Stimulated activated naive CD8-positive, alpha-beta T cell treated with anti-CD3 and anti-CD28 coated beads, Interleukin-15, Interleukin-2, amounts not matched to agents 100 ng/mL and 50 ng/mL, for 24 hours (primary cell): ENCODE results near the gene GH1.
"Not testable (repeated sequence)": the region's sequence is repeated elsewhere in the genome, so short reads cannot be mapped to it uniquely, and the experiment has no call there.

Source experiments
- H3K27ac Mint-ChIP-seq: one replicate; pipeline ENCODE4 v1.8.0; 2021; ENCODE audit warnings: mild to moderate bottlenecking, mixed read lengths
- H3K27me3 Mint-ChIP-seq: one replicate; pipeline ENCODE4 v1.8.0; 2021; ENCODE audit warnings: mixed read lengths
- H3K36me3 Mint-ChIP-seq: one replicate; pipeline ENCODE4 v1.8.0; 2021; ENCODE audit warnings: low read depth, mixed read lengths
- H3K4me1 Mint-ChIP-seq: one replicate; pipeline ENCODE4 v1.8.0; 2021; ENCODE audit warnings: low read depth, mixed read lengths
- H3K4me3 Mint-ChIP-seq: one replicate; pipeline ENCODE4 v1.8.0; 2021; ENCODE audit warnings: mild to moderate bottlenecking, mixed read lengths
- H3K9me3 Mint-ChIP-seq: one replicate; pipeline ENCODE4 v1.8.0; 2021; ENCODE audit warnings: mixed read lengths

GH1 gene

GRCh38 chr17:63901971-63902370, 16.7 kb downstream of the GH1 start:
- H3K4me3 Mint-ChIP-seq, H3K36me3 Mint-ChIP-seq, H3K27ac Mint-ChIP-seq, H3K27me3 Mint-ChIP-seq, H3K9me3 Mint-ChIP-seq: not testable (repeated sequence)
- peaks cover 15% of the 10 kb centered on the region for H3K4me1 Mint-ChIP-seq

- H3K27ac Mint-ChIP-seq, H3K27me3 Mint-ChIP-seq, H3K4me3 Mint-ChIP-seq, H3K36me3 Mint-ChIP-seq, H3K9me3 Mint-ChIP-seq: not testable (repeated sequence)
- H3K4me1 Mint-ChIP-seq = peaks cover 15% of the 10 kb centered on the region
Measured at GRCh38 chr17:63898899-63899798, 19.5 kb downstream of the GH1 start.

- H3K9me3 Mint-ChIP-seq, H3K4me3 Mint-ChIP-seq, H3K27me3 Mint-ChIP-seq, H3K4me1 Mint-ChIP-seq, H3K36me3 Mint-ChIP-seq, H3K27ac Mint-ChIP-seq: not testable (repeated sequence)
Measured at GRCh38 chr17:63896524-63897354, 21.9 kb downstream of the GH1 start, which contains the start of gene CSH1. Gene CSH1, minus strand, starts transcription at chr17:63896574. Its CDS starts 63 bp downstream, at chr17:63896511.

GRCh38 chr17:63894821-63895220, 23.8 kb downstream of the GH1 start:
- H3K9me3 Mint-ChIP-seq, H3K36me3 Mint-ChIP-seq: not testable (repeated sequence)

GRCh38 chr17:63894021-63894420, 24.6 kb downstream of the GH1 start:
- H3K36me3 Mint-ChIP-seq, H3K4me3 Mint-ChIP-seq, H3K27me3 Mint-ChIP-seq, H3K9me3 Mint-ChIP-seq, H3K4me1 Mint-ChIP-seq, H3K27ac Mint-ChIP-seq: not testable (repeated sequence)

More at GRCh38 chr17:63894821-63895220, 23.8 kb downstream of the GH1 start:
- not testable (repeated sequence) for H3K27ac Mint-ChIP-seq, H3K27me3 Mint-ChIP-seq, H3K4me3 Mint-ChIP-seq, H3K4me1 Mint-ChIP-seq

- not testable (repeated sequence) for H3K27ac Mint-ChIP-seq, H3K4me3 Mint-ChIP-seq, H3K36me3 Mint-ChIP-seq, H3K9me3 Mint-ChIP-seq, H3K4me1 Mint-ChIP-seq, H3K27me3 Mint-ChIP-seq
Measured at GRCh38 chr17:63892316-63893037, 26.2 kb downstream of the GH1 start.

GRCh38 chr17:63889026-63889848, 29.4 kb downstream of the GH1 start:
- not testable (repeated sequence) for H3K4me1 Mint-ChIP-seq, H3K27ac Mint-ChIP-seq, H3K27me3 Mint-ChIP-seq, H3K4me3 Mint-ChIP-seq, H3K36me3 Mint-ChIP-seq, H3K9me3 Mint-ChIP-seq

GRCh38 chr17:63885119-63885518, 33.5 kb downstream of the GH1 start:
- not testable (repeated sequence) for H3K27ac Mint-ChIP-seq, H3K4me3 Mint-ChIP-seq, H3K4me1 Mint-ChIP-seq, H3K27me3 Mint-ChIP-seq, H3K9me3 Mint-ChIP-seq, H3K36me3 Mint-ChIP-seq

GRCh38 chr17:63882626-63883126, 36.0 kb downstream of the GH1 start:
- not testable (repeated sequence) for H3K4me3 Mint-ChIP-seq, H3K27ac Mint-ChIP-seq, H3K4me1 Mint-ChIP-seq, H3K9me3 Mint-ChIP-seq, H3K27me3 Mint-ChIP-seq, H3K36me3 Mint-ChIP-seq

GRCh38 chr17:63881935-63882601, 36.6 kb downstream of the GH1 start, which contains the start of gene GH2:
Gene GH2, minus strand, starts transcription at chr17:63881944. Its CDS starts 143 bp downstream, at chr17:63881801.
- no peaks in the 10 kb centered on the region for H3K9me3 Mint-ChIP-seq
- no peak within 1 kb of the TSS for H3K4me3 Mint-ChIP-seq
- no peaks in the 10 kb centered on the region for H3K27me3 Mint-ChIP-seq
- no peaks in the 10 kb centered on the region for H3K4me1 Mint-ChIP-seq
- no peaks in the 10 kb centered on the region for H3K36me3 Mint-ChIP-seq
- H3K27ac Mint-ChIP-seq = no peak within 1 kb of the TSS

GRCh38 chr17:63881337-63881736, 37.3 kb downstream of the GH1 start:
- H3K27ac Mint-ChIP-seq, H3K27me3 Mint-ChIP-seq: not testable (repeated sequence)

GRCh38 chr17:63880706-63881105, 37.9 kb downstream of the GH1 start:
- Mint-ChIP-seq H3K27me3 (no peaks in the 10 kb centered on the region), H3K4me3 (no peak overlapping the region), H3K4me1 (no peaks in the 10 kb centered on the region), H3K9me3 (no peaks in the 10 kb centered on the region), H3K36me3 (no peaks in the 10 kb centered on the region), H3K27ac (no peak overlapping the region)

More at GRCh38 chr17:63881337-63881736, 37.3 kb downstream of the GH1 start:
- H3K9me3 Mint-ChIP-seq, H3K36me3 Mint-ChIP-seq, H3K4me1 Mint-ChIP-seq, H3K4me3 Mint-ChIP-seq: not testable (repeated sequence)

- H3K27ac Mint-ChIP-seq, H3K9me3 Mint-ChIP-seq, H3K4me3 Mint-ChIP-seq, H3K27me3 Mint-ChIP-seq, H3K36me3 Mint-ChIP-seq, H3K4me1 Mint-ChIP-seq: not testable (repeated sequence)
Measured at GRCh38 chr17:63878413-63878812, 40.2 kb downstream of the GH1 start.

- H3K9me3 Mint-ChIP-seq, H3K4me3 Mint-ChIP-seq, H3K27ac Mint-ChIP-seq, H3K27me3 Mint-ChIP-seq, H3K4me1 Mint-ChIP-seq, H3K36me3 Mint-ChIP-seq: not testable (repeated sequence)
Measured at GRCh38 chr17:63874693-63875092, 43.9 kb downstream of the GH1 start.
